ENCODE results near the gene RNFT2. TPM values are rescaled to one million over a fixed set of nuclear protein-coding genes. Genes with fewer than 3 reads are reported as not detected.
"Not testable (repeated sequence)": the region's sequence is repeated elsewhere in the genome, so short reads cannot be mapped to it uniquely, and the experiment has no call there.

The RNFT2 gene
- total RNA-seq, 1 donor from 2014 or later: 5.6 TPM

DNA sequence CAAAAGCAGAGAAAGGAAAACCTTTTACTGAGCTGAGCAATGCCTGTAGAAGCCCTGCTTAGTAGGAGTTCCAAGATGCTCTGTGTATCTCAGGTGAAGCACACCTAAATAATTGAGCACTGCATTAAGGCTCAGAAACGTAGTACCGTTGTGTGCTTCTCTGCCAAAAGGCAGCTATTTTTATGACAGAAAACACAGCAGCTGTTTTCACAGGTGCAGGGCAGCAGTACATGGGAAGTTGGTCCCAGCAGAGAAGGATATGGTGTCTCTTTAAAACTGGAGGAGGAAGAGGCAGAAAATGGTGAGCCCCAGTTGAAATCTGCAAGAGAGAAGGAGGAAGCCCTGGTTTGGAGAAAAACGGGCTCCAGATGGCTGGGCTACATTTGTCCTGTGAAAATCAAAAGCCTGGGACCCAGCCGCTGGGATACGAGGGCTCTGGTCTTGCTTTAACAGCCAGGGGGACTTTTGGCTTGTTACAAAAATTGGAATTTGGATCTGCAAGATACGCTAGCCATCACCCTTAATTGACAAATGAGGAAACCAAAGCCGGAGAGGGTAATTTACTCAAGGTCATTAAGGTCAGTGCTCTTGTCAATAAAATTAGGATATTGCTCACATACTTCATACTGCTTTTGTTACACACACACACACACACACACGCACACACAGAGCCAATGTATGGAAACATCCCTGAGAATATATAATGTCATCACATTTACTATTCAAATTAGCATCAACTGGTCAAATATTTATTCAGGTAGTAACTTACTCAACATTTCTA is 27.6 kb upstream of the RNFT2 start:
- DNase-seq (ENCODE audit: low spot score): no peak

GRCh38 chr12:116712458-116713303 is 25.4 kb upstream of the RNFT2 start:
- no peak for DNase-seq (ENCODE audit: low spot score)

DNA sequence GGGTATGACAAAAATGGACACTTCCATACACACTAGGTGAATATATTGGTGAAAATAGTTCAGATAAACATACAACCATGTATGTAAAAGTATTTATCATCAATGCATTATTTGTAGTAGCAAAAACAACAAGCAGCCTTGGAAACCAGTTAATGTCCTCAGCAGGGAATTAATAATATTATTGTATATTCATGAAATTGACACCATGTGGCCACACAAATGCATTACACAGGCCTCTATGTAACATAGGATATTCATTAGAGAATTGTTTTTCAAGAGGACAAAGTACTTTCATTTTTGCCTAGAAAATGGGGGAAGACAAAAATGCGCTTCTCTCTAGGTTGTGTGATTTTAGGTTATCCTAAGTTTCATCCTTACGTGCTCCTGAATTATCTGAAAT is 24.6 kb upstream of the RNFT2 start:
- DNase-seq (ENCODE audit: low spot score): no peak

- DNase-seq (ENCODE audit: low spot score): no peak
Measured at GRCh38 chr12:116714175-116714574, 23.9 kb upstream of the RNFT2 start.

GRCh38 chr12:116717466-116718437 is 20.4 kb upstream of the RNFT2 start:
- DNase-seq (ENCODE audit: low spot score): peak; percentile 45

DNA sequence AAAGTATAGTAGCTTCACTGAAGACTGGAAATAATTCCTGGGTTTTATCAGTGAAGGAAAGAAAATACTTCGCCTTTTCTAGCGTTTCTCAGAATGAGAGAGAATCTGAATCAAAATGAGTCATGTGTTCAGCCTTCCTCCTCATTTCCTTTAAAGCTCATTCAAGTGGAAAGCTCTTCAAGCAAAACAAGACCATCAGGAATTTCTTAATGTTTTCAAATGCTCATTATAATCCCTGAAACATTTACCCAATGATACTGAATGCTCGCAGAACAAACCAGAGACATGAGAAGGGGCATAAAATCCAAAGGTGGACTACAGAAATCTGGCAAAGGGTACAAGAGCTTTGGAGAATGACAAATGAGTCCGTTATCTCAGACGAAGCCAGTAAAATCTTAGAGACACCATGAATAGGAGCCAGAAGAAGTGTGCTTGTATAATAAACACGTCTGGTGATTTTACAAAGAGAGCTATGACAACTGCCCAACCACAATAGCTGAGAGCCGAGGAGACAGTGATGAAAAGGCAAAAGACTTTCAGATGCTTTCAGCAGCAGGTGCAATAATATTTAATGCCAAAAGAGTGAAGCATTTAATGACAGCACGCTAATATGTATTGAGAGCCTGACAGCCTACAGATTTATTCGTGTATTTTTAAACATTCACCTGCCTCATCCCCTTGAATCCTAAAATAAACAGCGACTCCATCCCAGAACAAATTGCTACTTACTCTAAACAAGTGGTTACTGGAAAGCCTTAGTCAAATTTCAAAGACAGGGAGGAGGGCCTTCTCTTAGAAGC is 19.3 kb upstream of the RNFT2 start:
- no peak for DNase-seq (ENCODE audit: low spot score)

- DNase-seq (ENCODE audit: low spot score): no peak
Measured at GRCh38 chr12:116719731-116720528, 18.2 kb upstream of the RNFT2 start.

DNA sequence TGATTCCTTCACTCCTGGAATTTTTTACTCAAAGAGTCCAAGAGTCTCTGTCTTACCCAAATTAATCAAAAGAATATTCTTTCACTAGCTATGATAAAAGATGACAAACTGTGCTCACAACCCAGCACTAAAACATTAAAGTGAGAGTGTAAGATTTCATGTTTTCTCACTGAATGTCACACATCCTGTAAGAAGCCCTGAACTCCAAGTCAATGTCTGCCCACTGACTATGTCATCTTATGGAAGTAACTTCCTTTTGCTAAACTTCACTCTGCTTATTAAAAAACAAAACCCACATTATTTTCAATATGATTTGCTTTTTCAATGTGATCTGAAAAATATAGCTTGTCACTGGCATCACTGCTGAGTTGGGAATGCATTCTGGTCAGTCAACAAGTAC is 15.9 kb upstream of the RNFT2 start:
- no peak for DNase-seq (ENCODE audit: low spot score)

DNA sequence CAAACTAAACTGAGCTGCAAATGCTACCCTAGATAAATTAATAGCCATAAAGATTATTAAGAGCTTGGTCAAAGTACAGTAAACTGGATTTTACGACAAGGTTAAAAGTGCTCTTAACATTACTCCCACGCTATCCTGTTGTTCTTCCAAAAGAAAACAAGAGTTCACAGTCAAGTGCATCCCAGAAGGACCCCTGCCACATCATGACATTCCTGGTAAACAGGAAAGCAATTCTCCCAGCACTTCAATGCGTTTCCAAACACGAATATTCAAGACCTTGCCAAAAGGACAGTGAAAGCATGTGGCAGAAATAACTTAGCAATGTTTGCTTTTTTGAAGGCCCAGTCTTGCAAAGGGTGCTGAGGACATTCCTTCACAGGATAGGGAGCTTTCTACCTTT is 11.4 kb upstream of the RNFT2 start:
- no peak for DNase-seq (ENCODE audit: low spot score)

GRCh38 chr12:116727261-116727660 is 10.9 kb upstream of the RNFT2 start:
- DNase-seq (ENCODE audit: low spot score): no peak

- DNase-seq (ENCODE audit: low spot score): no peak
Measured at GRCh38 chr12:116727891-116728290, 10.2 kb upstream of the RNFT2 start.

- no peak for DNase-seq (ENCODE audit: low spot score)
Measured at GRCh38 chr12:116731801-116732200, 6.3 kb upstream of the RNFT2 start.

DNA sequence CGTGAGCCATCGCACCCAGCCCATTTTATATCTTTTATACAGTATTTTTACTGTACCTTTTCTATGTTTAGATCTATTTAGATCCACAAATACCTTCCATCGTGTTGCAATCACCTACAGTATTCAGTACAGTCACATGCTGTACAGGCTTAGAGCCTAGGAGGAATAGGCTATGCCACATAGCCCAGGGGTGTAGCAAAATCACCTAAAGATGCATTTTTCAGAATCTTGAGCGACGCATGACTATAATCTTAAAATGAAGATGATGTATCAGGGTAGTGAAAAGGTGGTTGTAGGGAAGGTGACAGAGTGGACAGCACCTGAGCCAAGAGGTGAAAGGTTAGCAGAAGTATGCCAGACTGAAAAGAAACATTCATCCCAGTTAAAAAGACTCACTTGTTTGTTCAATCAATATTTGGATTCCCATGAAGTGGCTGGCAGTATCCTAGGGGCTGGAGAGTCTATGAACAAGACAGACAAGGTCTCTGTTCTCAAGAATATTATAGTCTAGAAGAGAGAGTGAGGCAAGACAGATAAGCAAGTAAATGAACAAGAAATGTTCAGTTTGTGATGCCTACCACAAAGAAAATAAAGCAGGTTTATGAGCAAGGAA is 3.9 kb upstream of the RNFT2 start:
- DNase-seq (ENCODE audit: low spot score): no peak

GRCh38 chr12:116735084-116735483 is 3.0 kb upstream of the RNFT2 start:
- DNase-seq (ENCODE audit: low spot score): no peak

DNA sequence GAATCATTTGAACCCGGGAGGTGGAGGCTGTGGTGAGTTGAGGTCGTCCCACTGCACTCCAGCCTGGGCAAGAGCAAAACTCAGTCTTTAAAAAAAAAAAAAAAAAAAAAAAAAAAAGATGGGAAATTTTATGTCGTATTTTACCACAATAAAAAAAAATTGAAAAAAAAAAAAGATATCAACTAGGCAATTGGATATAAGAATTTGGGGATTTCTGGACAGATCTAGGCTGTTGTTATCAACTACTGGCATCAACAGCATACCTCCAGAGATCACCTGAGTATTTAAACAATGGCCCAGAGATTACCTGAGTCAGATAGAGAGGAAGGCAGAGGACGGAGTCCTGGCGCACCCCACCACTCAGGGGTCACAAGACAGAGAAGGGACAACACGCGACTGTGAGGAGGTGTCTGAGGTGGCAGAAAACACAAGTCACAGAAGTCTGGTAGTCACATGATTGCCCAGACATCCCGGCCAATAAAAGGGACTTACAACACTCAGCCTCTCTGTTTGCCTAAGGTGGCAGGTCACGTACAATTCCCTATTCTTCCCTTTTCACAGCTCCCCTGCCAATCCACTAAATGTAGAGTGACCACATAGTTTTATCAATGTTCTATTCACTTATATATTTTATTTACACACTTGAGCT is 2.0 kb upstream of the RNFT2 start:
- peak; percentile 73 for DNase-seq (ENCODE audit: low spot score)

GRCh38 chr12:116736962-116737773 is 947 bp upstream of the RNFT2 start:
- no peak for DNase-seq (ENCODE audit: low spot score)

GRCh38 chr12:116739381-116739887 is 1.3 kb downstream of the RNFT2 start:
- DNase-seq (ENCODE audit: low spot score): no peak

GRCh38 chr12:116742787-116743186 is 4.7 kb downstream of the RNFT2 start:
- DNase-seq (ENCODE audit: low spot score): not testable (repeated sequence)

All from mucosa of gallbladder (tissue), 1 donor.